Smooth muscle cell (in vitro differentiated cells): ENCODE results near the gene SV2B. TPM values are rescaled to one million over a fixed set of nuclear protein-coding genes. Genes with fewer than 3 reads are reported as not detected.

ENCODE experiments used
- DNase-seq: peaks from one replicate; lab custom pipeline; 2025; ENCODE audit not compliant: unreplicated experiment; lab: John Stamatoyannopoulos, UW
- H2AFZ ChIP-seq: fragments of 200-600 bp; sonication (generic); 2 replicates; pipeline ENCODE4 v1.6.0; 2016; ENCODE audit warnings: antibody characterized with exemption, low read depth, mild to moderate bottlenecking
- H3F3A ChIP-seq: fragments of 200-600 bp; sonication (generic); 2 replicates; pipeline ENCODE4 v1.6.0; 2017; ENCODE audit warnings: antibody characterized with exemption, low read depth
- H3K27ac ChIP-seq: fragments of 200-600 bp; sonication (generic); 2 replicates; pipeline ENCODE4 v1.5.1; 2016; ENCODE audit warnings: low read depth, mild to moderate bottlenecking
- H3K27me3 ChIP-seq: fragments of 200-600 bp; sonication (generic); 2 replicates; pipeline ENCODE4 v1.6.1; 2016; ENCODE audit warnings: low read depth, mild to moderate bottlenecking
- H3K36me3 ChIP-seq: fragments of 200-600 bp; sonication (generic); 2 replicates; pipeline ENCODE4 v1.5.1; 2016; ENCODE audit warnings: low read depth
- H3K4me1 ChIP-seq: fragments of 200-600 bp; sonication (generic); 2 replicates; pipeline ENCODE4 v1.5.1; 2016; ENCODE audit warnings: low read depth
- H3K4me2 ChIP-seq: fragments of 200-600 bp; sonication (generic); 2 replicates; pipeline ENCODE4 v1.6.0; 2016; ENCODE audit warnings: mild to moderate bottlenecking
- H3K4me3 ChIP-seq: fragments of 200-600 bp; sonication (generic); 2 replicates; pipeline ENCODE4 v1.5.1; 2016; ENCODE audit warnings: mild to moderate bottlenecking
- H3K79me2 ChIP-seq: fragments of 200-600 bp; sonication (generic); 2 replicates; pipeline ENCODE4 v1.6.0; 2016; ENCODE audit warnings: low read depth, mild to moderate bottlenecking
- H3K9ac ChIP-seq: fragments of 200-600 bp; sonication (generic); 2 replicates; pipeline ENCODE4 v1.6.0; 2016; ENCODE audit warnings: low read depth
- H3K9me3 ChIP-seq: fragments of 200-600 bp; sonication (generic); replicated peaks from 2 replicates; pipeline ENCODE4 v1.5.1; 2016; ENCODE audit warnings: low read depth
- H4K20me1 ChIP-seq: fragments of 200-600 bp; sonication (generic); 2 replicates; pipeline ENCODE4 v1.6.0; 2016; ENCODE audit warnings: low read depth
- WGBS: methylation state at CpG from one replicate; pipeline ENCODE4 v1.1.7; 2016; ENCODE audit warnings: low lambda C conversion rate; 5-methylcytosine and 5-hydroxymethylcytosine counted together
- polyA plus RNA-seq: library from polyadenylated mRNA; unstranded; fragments of >200 nt; fragmentation: Nextera tagmentation; extraction: Ambion mirVana; gene quantifications from 2 replicates; pipeline ENCODE4 v1.2.1, GENCODE V29; 2016
- total RNA-seq: library from RNA; depleted of rRNA; stranded (reverse); fragments of >200 nt; gene quantifications from 2 replicates; pipeline ENCODE4 v1.2.3, GENCODE V29; 2014
- TF ChIP-seq, protein P1 (sequence below): fragments of 200-600 bp; sonication (generic); IDR thresholded peaks from 2 replicates; pipeline ENCODE4 v1.5.1; 2017; ENCODE audit warnings: borderline replicate concordance, mild to moderate bottlenecking, antibody characterized with exemption; ENCODE audit not compliant: insufficient read depth, poor library complexity, severe bottlenecking

SV2B gene
- total and polyA plus RNA-seq, 2 experiments from 2014 or later: not detected

DNA sequence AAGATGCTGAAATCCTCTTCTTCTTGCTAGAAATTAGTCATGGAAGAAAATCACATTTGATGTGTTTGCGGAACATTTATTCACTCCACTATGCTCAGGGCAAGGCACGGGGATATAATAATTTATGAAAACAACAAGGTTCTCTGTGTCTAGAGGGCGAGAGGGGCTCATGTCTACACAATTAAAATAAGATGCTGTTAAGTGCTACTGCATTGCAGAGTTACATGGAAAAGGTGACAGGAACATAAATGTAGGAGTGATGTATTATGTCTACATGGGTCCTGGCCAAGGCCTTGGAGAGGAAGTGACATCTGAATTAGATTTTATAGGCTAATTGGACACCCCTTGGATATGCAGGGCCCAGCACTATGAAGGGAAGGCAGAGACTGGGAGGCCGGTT is 96.1 kb downstream of the SV2B start:
- no peak for DNase-seq
- TF ChIP-seq, protein P1, sequence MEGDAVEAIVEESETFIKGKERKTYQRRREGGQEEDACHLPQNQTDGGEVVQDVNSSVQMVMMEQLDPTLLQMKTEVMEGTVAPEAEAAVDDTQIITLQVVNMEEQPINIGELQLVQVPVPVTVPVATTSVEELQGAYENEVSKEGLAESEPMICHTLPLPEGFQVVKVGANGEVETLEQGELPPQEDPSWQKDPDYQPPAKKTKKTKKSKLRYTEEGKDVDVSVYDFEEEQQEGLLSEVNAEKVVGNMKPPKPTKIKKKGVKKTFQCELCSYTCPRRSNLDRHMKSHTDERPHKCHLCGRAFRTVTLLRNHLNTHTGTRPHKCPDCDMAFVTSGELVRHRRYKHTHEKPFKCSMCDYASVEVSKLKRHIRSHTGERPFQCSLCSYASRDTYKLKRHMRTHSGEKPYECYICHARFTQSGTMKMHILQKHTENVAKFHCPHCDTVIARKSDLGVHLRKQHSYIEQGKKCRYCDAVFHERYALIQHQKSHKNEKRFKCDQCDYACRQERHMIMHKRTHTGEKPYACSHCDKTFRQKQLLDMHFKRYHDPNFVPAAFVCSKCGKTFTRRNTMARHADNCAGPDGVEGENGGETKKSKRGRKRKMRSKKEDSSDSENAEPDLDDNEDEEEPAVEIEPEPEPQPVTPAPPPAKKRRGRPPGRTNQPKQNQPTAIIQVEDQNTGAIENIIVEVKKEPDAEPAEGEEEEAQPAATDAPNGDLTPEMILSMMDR: no peak
- 84% methylated on average over 4 of the region's 4 CpGs for whole genome bisulfite sequencing

DNA sequence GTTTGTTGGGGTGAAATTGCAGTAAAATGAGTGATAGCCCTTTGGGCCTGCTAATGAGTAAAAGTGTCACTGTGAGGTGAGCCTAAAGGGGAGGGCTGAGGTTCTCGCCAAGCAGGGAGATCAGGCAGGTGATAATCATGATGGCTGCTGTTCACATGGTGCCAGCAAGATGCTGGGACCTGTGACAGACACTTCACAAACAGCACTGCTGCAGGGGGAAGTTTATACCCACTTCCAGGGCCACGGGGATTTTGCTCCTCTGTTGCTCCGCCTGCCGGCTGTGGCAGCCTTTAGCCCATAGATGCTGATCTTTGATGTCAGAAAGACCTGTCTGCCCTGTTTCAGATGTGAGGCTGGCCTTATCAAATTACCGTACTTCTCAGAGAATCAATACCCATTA is 96.7 kb downstream of the SV2B start:
- no peaks in the 10 kb centered on the region for H3K27me3 ChIP-seq
- DNase-seq: no peak
- no peaks in the 10 kb centered on the region for H4K20me1 ChIP-seq
- no peaks in the 10 kb centered on the region for H3K79me2 ChIP-seq
- no peak overlapping the region for H3K27ac ChIP-seq
- no peak overlapping the region for H3K4me3 ChIP-seq
- 68% methylated on average over 5 of the region's 5 CpGs for WGBS
- H3K9me3 ChIP-seq: no peaks in the 10 kb centered on the region
- no peak overlapping the region for H3K9ac ChIP-seq
- H3F3A ChIP-seq: no peaks in the 10 kb centered on the region
- H2AFZ ChIP-seq: no peak overlapping the region
- TF ChIP-seq, protein P1: no peak
- H3K4me1 ChIP-seq: no peaks in the 10 kb centered on the region
- no peak overlapping the region for H3K4me2 ChIP-seq
- H3K36me3 ChIP-seq: no peaks in the 10 kb centered on the region

More for the DNA sequence above, 96.1 kb downstream of the SV2B start:
- Histone ChIP-seq H3K9me3 (no peaks in the 10 kb centered on the region), H3K36me3 (no peaks in the 10 kb centered on the region), H3K4me3 (no peak overlapping the region), H4K20me1 (no peaks in the 10 kb centered on the region), H3K9ac (no peak overlapping the region), H2AFZ (no peak overlapping the region), H3K4me2 (no peak overlapping the region), H3F3A (no peaks in the 10 kb centered on the region), H3K79me2 (no peaks in the 10 kb centered on the region), H3K4me1 (no peaks in the 10 kb centered on the region), H3K27ac (no peak overlapping the region), H3K27me3 (no peaks in the 10 kb centered on the region)

DNA sequence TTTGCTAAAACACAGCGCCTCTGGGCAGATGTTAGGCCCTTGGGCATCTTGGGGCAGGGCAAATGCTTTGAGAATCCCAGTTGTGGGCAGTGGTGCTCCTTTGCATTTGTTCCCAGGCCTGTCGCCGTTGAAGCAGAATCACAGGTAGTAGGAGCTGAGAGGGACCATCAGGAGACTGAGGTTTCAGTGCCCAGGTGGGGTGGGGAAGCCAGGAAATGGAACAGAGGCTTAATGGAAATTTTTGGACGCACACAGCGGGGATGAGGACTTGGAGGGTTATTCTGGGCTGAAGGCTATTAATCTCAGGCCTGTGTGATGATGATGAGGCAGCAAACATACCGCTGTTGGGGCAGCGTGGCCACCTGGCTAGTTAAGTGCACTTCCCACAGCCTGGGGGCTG is 99.5 kb downstream of the SV2B start:
- no peaks in the 10 kb centered on the region for H3K9me3 ChIP-seq
- H3K79me2 ChIP-seq: no peaks in the 10 kb centered on the region
- no peaks in the 10 kb centered on the region for H3K36me3 ChIP-seq
- no peaks in the 10 kb centered on the region for H3K27me3 ChIP-seq
- H3K4me3 ChIP-seq: no peak overlapping the region
- no peaks in the 10 kb centered on the region for H3F3A ChIP-seq
- TF ChIP-seq, protein P1: no peak
- H3K27ac ChIP-seq: no peak overlapping the region
- WGBS: 93% methylated on average over 7 of the region's 7 CpGs
- no peak for DNase-seq
- H2AFZ ChIP-seq: no peak overlapping the region
- H3K4me1 ChIP-seq: no peaks in the 10 kb centered on the region
- H3K4me2 ChIP-seq: no peak overlapping the region
- H3K9ac ChIP-seq: no peak overlapping the region
- no peaks in the 10 kb centered on the region for H4K20me1 ChIP-seq

DNA sequence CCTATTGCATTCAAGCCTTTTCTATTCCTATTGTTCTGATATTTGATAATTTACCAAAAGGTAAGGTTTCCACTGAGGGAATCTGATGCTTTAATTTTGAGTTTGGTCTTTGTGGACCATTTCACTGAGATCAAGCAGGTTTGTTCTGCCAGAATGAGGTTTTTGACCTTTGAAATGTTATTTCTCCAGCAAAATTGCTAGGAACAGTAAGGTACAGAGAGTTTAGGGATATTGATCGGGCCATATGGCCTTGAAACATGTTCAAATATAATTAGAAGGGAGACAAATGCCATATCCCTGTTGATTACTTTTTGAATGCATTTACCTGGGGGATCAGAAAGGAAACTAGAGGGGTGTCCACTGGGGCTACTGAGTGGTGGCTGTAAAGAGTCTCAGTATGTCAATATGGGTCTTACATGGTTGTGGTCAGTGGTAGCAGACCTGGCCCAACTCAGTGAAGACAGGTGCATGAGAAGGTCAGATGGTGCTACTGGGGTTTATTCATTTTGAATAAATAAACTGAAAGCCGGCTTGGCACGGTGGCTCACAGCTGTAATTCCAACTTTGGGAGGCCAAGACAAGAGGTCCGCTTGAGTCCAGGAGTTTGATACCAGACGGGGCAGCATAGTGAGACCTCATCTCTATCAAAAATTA is 100.2 kb downstream of the SV2B start:
- H3F3A ChIP-seq: no peaks in the 10 kb centered on the region
- no peaks in the 10 kb centered on the region for H3K36me3 ChIP-seq
- H3K4me1 ChIP-seq: no peaks in the 10 kb centered on the region
- H3K9me3 ChIP-seq: no peaks in the 10 kb centered on the region
- H3K4me3 ChIP-seq: no peak overlapping the region
- H3K27me3 ChIP-seq: no peaks in the 10 kb centered on the region
- H3K79me2 ChIP-seq: no peaks in the 10 kb centered on the region
- 86% methylated on average over 5 of the region's 5 CpGs for WGBS
- DNase-seq: no peak
- no peak overlapping the region for H3K9ac ChIP-seq
- H3K27ac ChIP-seq: no peak overlapping the region
- no peaks in the 10 kb centered on the region for H4K20me1 ChIP-seq
- H3K4me2 ChIP-seq: no peak overlapping the region
- H2AFZ ChIP-seq: no peak overlapping the region
- TF ChIP-seq, protein P1: no peak
